Measurements from ENCODE around the gene INSM1. TPM values are rescaled to one million over a fixed set of nuclear protein-coding genes. Genes with fewer than 3 reads are reported as not detected.

Gene INSM1
- total RNA-seq, 1 experiment from 2014 or later = not detected

DNA sequence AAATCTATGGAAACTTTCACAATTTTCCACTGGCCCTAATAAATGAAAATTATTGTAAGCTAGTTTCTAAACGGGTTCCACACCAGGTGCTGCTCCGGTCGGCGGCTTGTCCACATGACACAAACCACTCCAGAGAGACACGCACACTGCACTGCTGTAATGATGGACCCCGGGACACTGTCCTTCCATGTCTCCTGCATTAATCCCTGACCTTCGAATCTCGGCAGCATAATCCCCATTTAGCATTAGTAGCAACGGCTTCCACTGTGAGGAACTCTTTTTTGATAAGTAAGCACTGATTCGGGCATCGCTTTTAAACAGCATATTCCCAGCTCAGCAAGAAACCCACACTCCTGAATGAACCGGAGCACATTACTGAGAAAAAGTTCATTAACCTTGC lies 43.5 kb downstream of the INSM1 start:
- Histone ChIP-seq H3K9me3 (no peaks in the 10 kb centered on the region), H3K36me3 (ENCODE audit: control insufficient read depth, insufficient read depth, low read length) (no peaks in the 10 kb centered on the region; the same call in 1 of the 2 replicates), H3K27me3 (replicated peaks; ENCODE audit: control insufficient read depth, insufficient read depth, low read length) (no peaks in the 10 kb centered on the region), H3K4me1 (no peaks in the 10 kb centered on the region), H3K4me3 (ENCODE audit: low read depth, low read length) (no peak overlapping the region)
- TF ChIP-seq, protein P1, sequence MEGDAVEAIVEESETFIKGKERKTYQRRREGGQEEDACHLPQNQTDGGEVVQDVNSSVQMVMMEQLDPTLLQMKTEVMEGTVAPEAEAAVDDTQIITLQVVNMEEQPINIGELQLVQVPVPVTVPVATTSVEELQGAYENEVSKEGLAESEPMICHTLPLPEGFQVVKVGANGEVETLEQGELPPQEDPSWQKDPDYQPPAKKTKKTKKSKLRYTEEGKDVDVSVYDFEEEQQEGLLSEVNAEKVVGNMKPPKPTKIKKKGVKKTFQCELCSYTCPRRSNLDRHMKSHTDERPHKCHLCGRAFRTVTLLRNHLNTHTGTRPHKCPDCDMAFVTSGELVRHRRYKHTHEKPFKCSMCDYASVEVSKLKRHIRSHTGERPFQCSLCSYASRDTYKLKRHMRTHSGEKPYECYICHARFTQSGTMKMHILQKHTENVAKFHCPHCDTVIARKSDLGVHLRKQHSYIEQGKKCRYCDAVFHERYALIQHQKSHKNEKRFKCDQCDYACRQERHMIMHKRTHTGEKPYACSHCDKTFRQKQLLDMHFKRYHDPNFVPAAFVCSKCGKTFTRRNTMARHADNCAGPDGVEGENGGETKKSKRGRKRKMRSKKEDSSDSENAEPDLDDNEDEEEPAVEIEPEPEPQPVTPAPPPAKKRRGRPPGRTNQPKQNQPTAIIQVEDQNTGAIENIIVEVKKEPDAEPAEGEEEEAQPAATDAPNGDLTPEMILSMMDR (IDR thresholded peaks at IDR 0.05; ENCODE audit: insufficient read depth in 1 of 2, low read depth in 1 of 2, low read length in 1 of 2, severe bottlenecking in 1 of 2, unreplicated experiment in 1 of 2) = no peak
- intact Hi-C loops (cut with micrococcal nuclease; ENCODE audit: unreplicated experiment) = no loop called here
- Mint-ChIP-seq H3K27ac (ENCODE audit: unreplicated experiment) (no peak overlapping the region), H3K4me3 (ENCODE audit: unreplicated experiment) (no peak overlapping the region), H3K9me3 (ENCODE audit: unreplicated experiment) (no peaks in the 10 kb centered on the region), H3K27me3 (ENCODE audit: insufficient read depth, unreplicated experiment) (no peaks in the 10 kb centered on the region), H3K4me1 (ENCODE audit: low read depth, unreplicated experiment) (no peaks in the 10 kb centered on the region), H3K36me3 (ENCODE audit: insufficient read depth, unreplicated experiment) (peaks cover 4% of the 10 kb centered on the region)
- no peak for DNase-seq
- BruUV-seq (replicated peaks) = no TSS peak
- POLR2A ChIA-PET = no interaction called here
- CTCF ChIA-PET = no interaction called here

DNA sequence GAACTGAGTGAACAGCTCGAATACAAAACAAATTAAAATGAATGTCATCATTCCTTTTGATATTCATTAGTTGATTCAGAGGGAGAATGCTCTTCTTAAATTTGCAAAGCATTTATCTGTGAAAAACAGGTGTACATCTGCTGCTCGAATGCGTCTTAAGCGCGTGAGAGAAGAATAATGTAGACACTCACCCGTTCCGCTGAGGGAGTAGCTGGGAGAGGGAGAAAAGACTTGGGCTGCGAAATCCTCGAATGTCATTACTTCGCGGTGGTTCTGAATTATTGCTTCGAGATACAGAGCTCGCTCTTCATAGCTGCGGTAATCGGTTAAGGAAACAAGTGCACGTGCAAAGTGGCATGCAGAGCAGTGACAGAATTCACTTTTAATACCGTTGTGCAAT lies 43.9 kb downstream of the INSM1 start:
- ChIA-PET POLR2A (no interaction called here), CTCF (no interaction called here)
- intact Hi-C loops (cut with micrococcal nuclease; ENCODE audit: unreplicated experiment) = no loop called here
- TF ChIP-seq, protein P1 (IDR thresholded peaks at IDR 0.05; ENCODE audit: insufficient read depth in 1 of 2, low read depth in 1 of 2, low read length in 1 of 2, severe bottlenecking in 1 of 2, unreplicated experiment in 1 of 2) = no peak
- no peaks in the 10 kb centered on the region for H3K9me3 ChIP-seq
- Mint-ChIP-seq H3K27me3 (ENCODE audit: insufficient read depth, unreplicated experiment) (no peaks in the 10 kb centered on the region), H3K27ac (ENCODE audit: unreplicated experiment) (no peak overlapping the region), H3K4me1 (ENCODE audit: low read depth, unreplicated experiment) (no peaks in the 10 kb centered on the region), H3K9me3 (ENCODE audit: unreplicated experiment) (no peaks in the 10 kb centered on the region), H3K4me3 (ENCODE audit: unreplicated experiment) (no peak overlapping the region), H3K36me3 (ENCODE audit: insufficient read depth, unreplicated experiment) (peaks cover 4% of the 10 kb centered on the region)
- H3K36me3 ChIP-seq (ENCODE audit: control insufficient read depth, insufficient read depth, low read length) = no peaks in the 10 kb centered on the region; the same call in 1 of the 2 replicates
- DNase-seq = no peak
- H3K4me1 ChIP-seq = no peaks in the 10 kb centered on the region
- no TSS peak for BruUV-seq (replicated peaks)
- no peak overlapping the region for H3K4me3 ChIP-seq (ENCODE audit: low read depth, low read length)
- no peaks in the 10 kb centered on the region for H3K27me3 ChIP-seq (replicated peaks; ENCODE audit: control insufficient read depth, insufficient read depth, low read length)

DNA sequence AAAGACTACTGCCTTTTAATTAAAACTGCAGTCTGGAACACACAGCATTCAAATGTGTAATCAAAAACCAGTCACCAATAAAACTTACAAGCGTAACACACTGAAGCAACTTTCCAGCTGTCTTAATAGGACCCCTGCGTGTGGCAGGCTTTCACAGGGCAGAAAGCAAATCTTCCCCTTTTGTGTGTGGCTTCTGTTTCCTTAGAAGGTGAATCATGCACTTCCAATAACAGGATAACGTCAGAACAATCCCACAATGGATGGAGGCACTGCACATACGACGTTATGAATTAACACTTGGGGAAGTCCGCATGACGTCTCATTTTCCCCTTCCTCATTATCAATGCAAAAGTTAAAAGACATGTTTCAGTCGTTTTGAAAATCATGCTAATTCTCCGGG lies 44.8 kb downstream of the INSM1 start:
- no peak overlapping the region for H3K4me3 Mint-ChIP-seq (ENCODE audit: unreplicated experiment)
- no peak overlapping the region for H3K27ac Mint-ChIP-seq (ENCODE audit: unreplicated experiment)
- Histone ChIP-seq H3K4me3 (ENCODE audit: low read depth, low read length) (no peak overlapping the region), H3K36me3 (ENCODE audit: control insufficient read depth, insufficient read depth, low read length) (no peaks in the 10 kb centered on the region; the same call in 1 of the 2 replicates), H3K27me3 (replicated peaks; ENCODE audit: control insufficient read depth, insufficient read depth, low read length) (no peaks in the 10 kb centered on the region), H3K9me3 (no peaks in the 10 kb centered on the region), H3K4me1 (no peaks in the 10 kb centered on the region)
- no peaks in the 10 kb centered on the region for H3K4me1 Mint-ChIP-seq (ENCODE audit: low read depth, unreplicated experiment)
- no peak for DNase-seq
- ChIA-PET CTCF (no interaction called here), POLR2A (no interaction called here)
- TF ChIP-seq, protein P1 (IDR thresholded peaks at IDR 0.05; ENCODE audit: insufficient read depth in 1 of 2, low read depth in 1 of 2, low read length in 1 of 2, severe bottlenecking in 1 of 2, unreplicated experiment in 1 of 2) = no peak
- H3K36me3 Mint-ChIP-seq (ENCODE audit: insufficient read depth, unreplicated experiment) = no peaks in the 10 kb centered on the region
- intact Hi-C loops (cut with micrococcal nuclease; ENCODE audit: unreplicated experiment) = no loop called here
- H3K9me3 Mint-ChIP-seq (ENCODE audit: unreplicated experiment) = no peaks in the 10 kb centered on the region
- H3K27me3 Mint-ChIP-seq (ENCODE audit: insufficient read depth, unreplicated experiment) = no peaks in the 10 kb centered on the region
- BruUV-seq (replicated peaks) = no TSS peak

All from Caco-2 (cell line).